ENCODE results near the gene FGB.

The FGB gene

GRCh38 chr4:154562697-154563254, at the start of gene FGB:
FGB (plus strand) TSS chr4:154563011; CDS start chr4:154563019, 8 bp downstream.
- no peak for TF ChIP-seq TCF12 (IDR thresholded peaks at IDR 0.05; ENCODE audit: low read depth)
- no peak for TF ChIP-seq RAD21 (IDR thresholded peaks at IDR 0.05; ENCODE audit: low read depth)
- TF ChIP-seq, protein P1, sequence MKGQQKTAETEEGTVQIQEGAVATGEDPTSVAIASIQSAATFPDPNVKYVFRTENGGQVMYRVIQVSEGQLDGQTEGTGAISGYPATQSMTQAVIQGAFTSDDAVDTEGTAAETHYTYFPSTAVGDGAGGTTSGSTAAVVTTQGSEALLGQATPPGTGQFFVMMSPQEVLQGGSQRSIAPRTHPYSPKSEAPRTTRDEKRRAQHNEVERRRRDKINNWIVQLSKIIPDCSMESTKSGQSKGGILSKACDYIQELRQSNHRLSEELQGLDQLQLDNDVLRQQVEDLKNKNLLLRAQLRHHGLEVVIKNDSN (IDR thresholded peaks at IDR 0.05) = no peak
- TF ChIP-seq MAX (IDR thresholded peaks at IDR 0.05) = no peak
- TF ChIP-seq TEAD4 (IDR thresholded peaks at IDR 0.05) = no peak
- TF ChIP-seq NFIC (IDR thresholded peaks at IDR 0.05) = no peak
- TF ChIP-seq FOXM1 (IDR thresholded peaks at IDR 0.05; ENCODE audit: borderline replicate concordance, low read depth) = no peak
- no peak for TF ChIP-seq EP300 (IDR thresholded peaks at IDR 0.05; ENCODE audit: borderline replicate concordance)
- TF ChIP-seq EGR1 (IDR thresholded peaks at IDR 0.05) = no peak
- TF ChIP-seq CREB1 (IDR thresholded peaks at IDR 0.05; ENCODE audit: low read depth) = no peak
- no peak for TF ChIP-seq TAF1 (IDR thresholded peaks at IDR 0.05; ENCODE audit: low read depth)
- no peak for TF ChIP-seq CEBPB (IDR thresholded peaks at IDR 0.05)
- TF ChIP-seq YY1 (IDR thresholded peaks at IDR 0.05; ENCODE audit: low read depth) = no peak
- no peak for TF ChIP-seq ZBTB7A (IDR thresholded peaks at IDR 0.05; ENCODE audit: low read depth)
- TF ChIP-seq REST (IDR thresholded peaks at IDR 0.05; ENCODE audit: low read depth) = no peak

- no peak for TF ChIP-seq REST (IDR thresholded peaks at IDR 0.05; ENCODE audit: low read depth)
- TF ChIP-seq, protein P1 (IDR thresholded peaks at IDR 0.05) = no peak
- no peak for TF ChIP-seq FOXM1 (IDR thresholded peaks at IDR 0.05; ENCODE audit: borderline replicate concordance, low read depth)
- no peak for TF ChIP-seq MAX (IDR thresholded peaks at IDR 0.05)
- TF ChIP-seq RAD21 (IDR thresholded peaks at IDR 0.05; ENCODE audit: low read depth) = no peak
- TF ChIP-seq TCF12 (IDR thresholded peaks at IDR 0.05; ENCODE audit: low read depth) = no peak
- no peak for TF ChIP-seq NFIC (IDR thresholded peaks at IDR 0.05)
- no peak for TF ChIP-seq YY1 (IDR thresholded peaks at IDR 0.05; ENCODE audit: low read depth)
- no peak for TF ChIP-seq ZBTB7A (IDR thresholded peaks at IDR 0.05; ENCODE audit: low read depth)
- no peak for TF ChIP-seq TEAD4 (IDR thresholded peaks at IDR 0.05)
- no peak for TF ChIP-seq TAF1 (IDR thresholded peaks at IDR 0.05; ENCODE audit: low read depth)
These were observed 46.3 kb upstream of the FGB start for GRCh38 chr4:154516318-154517029.

DNA sequence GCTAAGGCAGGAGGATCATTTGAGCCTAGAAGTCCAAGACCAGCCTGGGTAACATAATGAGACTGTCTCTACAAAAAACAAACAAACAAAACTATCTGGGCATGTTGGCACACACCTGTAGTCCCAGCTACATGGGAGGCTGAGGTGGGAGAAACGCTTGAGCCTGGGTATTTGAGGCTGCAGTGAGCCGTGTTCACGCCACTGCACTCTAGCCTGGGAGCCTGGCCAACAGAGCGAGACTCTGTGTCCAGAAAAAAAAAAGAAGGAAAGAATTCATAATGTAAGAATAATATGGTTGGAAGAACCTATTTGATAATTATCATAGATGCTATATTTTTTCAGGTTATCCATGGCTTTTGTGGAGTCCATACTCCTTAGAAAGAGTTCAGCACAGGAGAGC, 45.2 kb upstream of the FGB start:
- TF ChIP-seq CREB1 (IDR thresholded peaks at IDR 0.05; ENCODE audit: low read depth) = no peak
- TF ChIP-seq NFIC (IDR thresholded peaks at IDR 0.05) = no peak
- no peak for TF ChIP-seq ZBTB7A (IDR thresholded peaks at IDR 0.05; ENCODE audit: low read depth)
- TF ChIP-seq REST (IDR thresholded peaks at IDR 0.05; ENCODE audit: low read depth) = no peak
- no peak for TF ChIP-seq FOXM1 (IDR thresholded peaks at IDR 0.05; ENCODE audit: borderline replicate concordance, low read depth)
- no peak for TF ChIP-seq EP300 (IDR thresholded peaks at IDR 0.05; ENCODE audit: borderline replicate concordance)
- no peak for TF ChIP-seq CEBPB (IDR thresholded peaks at IDR 0.05)
- TF ChIP-seq EGR1 (IDR thresholded peaks at IDR 0.05) = no peak

- no peak for TF ChIP-seq NFIC (IDR thresholded peaks at IDR 0.05)
- TF ChIP-seq EGR1 (IDR thresholded peaks at IDR 0.05) = no peak
- TF ChIP-seq, protein P1 (IDR thresholded peaks at IDR 0.05) = no peak
- no peak for TF ChIP-seq TAF1 (IDR thresholded peaks at IDR 0.05; ENCODE audit: low read depth)
- no peak for TF ChIP-seq CEBPB (IDR thresholded peaks at IDR 0.05)
- TF ChIP-seq REST (IDR thresholded peaks at IDR 0.05; ENCODE audit: low read depth) = no peak
- TF ChIP-seq YY1 (IDR thresholded peaks at IDR 0.05; ENCODE audit: low read depth) = no peak
- TF ChIP-seq RAD21 (IDR thresholded peaks at IDR 0.05; ENCODE audit: low read depth) = no peak
- TF ChIP-seq FOXM1 (IDR thresholded peaks at IDR 0.05; ENCODE audit: borderline replicate concordance, low read depth) = no peak
- no peak for TF ChIP-seq TCF12 (IDR thresholded peaks at IDR 0.05; ENCODE audit: low read depth)
- TF ChIP-seq ZBTB7A (IDR thresholded peaks at IDR 0.05; ENCODE audit: low read depth) = no peak
- no peak for TF ChIP-seq CREB1 (IDR thresholded peaks at IDR 0.05; ENCODE audit: low read depth)
- no peak for TF ChIP-seq EP300 (IDR thresholded peaks at IDR 0.05; ENCODE audit: borderline replicate concordance)
- no peak for TF ChIP-seq MAX (IDR thresholded peaks at IDR 0.05)
- TF ChIP-seq TEAD4 (IDR thresholded peaks at IDR 0.05) = no peak
These were observed 43.6 kb upstream of the FGB start for GRCh38 chr4:154519214-154519613.
